HL-60/S4 treated with phorbol 12-myristate 13-acetate at 8.2 ng/mL for 4 days and 3 days (cell line): ENCODE measurements around the gene BACE1.

ENCODE experiments used
- in situ Hi-C: fragments of 300-500 bp; cut with MboI; formaldehyde crosslinking; loops from 2 replicates; pipeline ENCODE4 v1.15.0; 2022; ENCODE audit warnings: low sequenced_read_pairs

Gene BACE1

DNA sequence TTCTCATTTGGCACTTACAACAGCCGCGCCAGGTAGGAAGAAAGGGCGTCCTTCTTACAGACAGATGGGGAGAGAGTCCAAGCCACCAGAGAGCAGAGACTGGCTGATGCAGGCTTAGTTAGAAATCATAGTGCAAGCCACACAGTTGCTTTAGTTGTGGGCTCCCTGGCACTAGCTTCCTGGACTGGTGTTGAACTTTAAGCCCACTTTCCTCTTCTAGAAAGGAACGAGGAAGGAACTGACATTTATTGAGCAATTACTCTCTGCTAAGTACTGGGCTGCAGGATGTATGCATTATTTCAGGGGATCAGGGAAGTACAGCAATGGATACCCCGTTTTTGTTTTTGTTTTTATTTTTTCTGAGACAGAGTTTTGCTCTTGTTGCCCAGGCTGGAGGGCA lies 3.0 kb downstream of the BACE1 start:
- in situ Hi-C loops, result no loop called here

- in situ Hi-C loops, result no loop called here
Measured at GRCh38 chr11:117309310-117309709, 6.7 kb downstream of the BACE1 start.

DNA sequence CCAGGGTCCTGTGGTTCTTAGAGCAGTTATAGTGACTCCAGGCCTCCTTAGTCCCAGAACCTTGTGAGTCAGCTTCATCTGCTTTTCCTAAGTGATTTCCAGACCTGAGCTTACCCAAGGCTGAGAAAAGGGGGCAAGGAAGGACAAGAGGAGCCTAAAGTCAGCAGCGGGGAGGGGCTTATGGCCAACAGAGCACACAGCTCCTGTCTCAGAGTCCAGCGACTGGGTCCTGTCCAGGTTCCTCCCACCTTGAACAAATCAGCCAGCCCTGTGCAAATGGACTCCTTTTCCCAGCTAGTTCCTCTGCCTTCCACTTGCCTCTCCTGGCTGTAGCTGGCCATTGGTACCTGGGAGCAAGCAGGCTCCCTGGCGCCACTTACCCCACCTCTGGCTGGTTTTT lies 10.9 kb downstream of the BACE1 start:
- in situ Hi-C loops, result no loop called here

- in situ Hi-C loops, result no loop called here
Measured at GRCh38 chr11:117303646-117304315, 12.3 kb downstream of the BACE1 start.

DNA sequence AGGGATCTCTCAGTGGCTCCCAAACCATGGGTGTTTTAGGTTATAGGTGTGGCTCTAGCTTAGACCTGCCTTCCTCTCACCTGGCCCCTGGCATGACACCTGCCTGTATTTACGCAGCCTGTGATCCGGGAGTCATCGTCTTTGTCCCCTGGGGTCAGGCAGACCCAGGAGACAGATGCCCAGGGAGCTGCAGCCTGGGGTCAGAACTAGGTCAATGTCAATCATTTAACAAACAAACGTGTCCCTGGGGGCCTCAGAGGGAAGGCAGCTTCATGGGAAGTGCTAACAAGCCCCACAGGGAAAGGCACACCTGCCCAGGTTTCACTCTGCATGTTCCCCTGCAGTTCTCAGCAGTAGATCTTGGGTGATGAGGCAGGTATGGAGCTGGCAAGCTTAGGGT lies 13.0 kb downstream of the BACE1 start:
- in situ Hi-C loops, result no loop called here

DNA sequence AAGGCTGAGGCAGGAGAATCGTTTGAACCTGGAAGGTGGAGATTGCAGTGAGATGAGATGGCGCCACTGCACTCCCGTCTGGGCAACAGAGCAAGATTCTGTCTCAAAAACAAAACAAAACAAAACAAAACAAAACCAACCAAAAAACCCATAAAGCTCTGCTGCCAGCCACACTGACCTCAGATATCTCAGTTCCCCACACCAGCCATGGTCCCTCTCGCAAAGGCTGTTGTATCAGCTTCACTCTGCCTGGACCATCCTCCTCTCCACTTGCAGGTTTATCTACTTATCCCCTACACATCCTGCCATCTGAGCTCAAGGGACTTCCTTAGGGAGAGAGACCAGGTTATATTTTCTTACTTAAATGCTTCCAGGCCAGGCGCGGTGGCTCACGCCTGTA lies 13.8 kb downstream of the BACE1 start:
- in situ Hi-C loops, result no loop called here

DNA sequence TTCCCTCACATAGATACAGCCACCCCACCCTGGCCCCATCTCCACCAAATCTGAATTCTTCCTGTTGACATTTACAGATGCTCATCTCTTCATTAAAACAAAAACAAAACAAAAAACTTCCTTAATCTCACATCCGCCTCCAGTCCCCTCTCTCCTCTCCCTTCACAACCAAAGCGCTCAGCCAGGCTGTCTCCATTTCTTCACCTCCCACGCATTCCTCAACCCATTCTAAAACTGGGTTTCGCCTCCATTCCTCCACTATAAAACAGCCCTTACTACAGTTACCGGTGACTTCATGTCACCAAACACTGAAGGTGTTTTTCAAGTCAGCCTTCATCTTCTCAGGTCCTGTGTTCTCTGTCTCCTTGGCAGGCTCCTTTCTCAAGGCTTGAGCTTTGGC lies 15.3 kb downstream of the BACE1 start:
- in situ Hi-C loops, result no loop called here

DNA sequence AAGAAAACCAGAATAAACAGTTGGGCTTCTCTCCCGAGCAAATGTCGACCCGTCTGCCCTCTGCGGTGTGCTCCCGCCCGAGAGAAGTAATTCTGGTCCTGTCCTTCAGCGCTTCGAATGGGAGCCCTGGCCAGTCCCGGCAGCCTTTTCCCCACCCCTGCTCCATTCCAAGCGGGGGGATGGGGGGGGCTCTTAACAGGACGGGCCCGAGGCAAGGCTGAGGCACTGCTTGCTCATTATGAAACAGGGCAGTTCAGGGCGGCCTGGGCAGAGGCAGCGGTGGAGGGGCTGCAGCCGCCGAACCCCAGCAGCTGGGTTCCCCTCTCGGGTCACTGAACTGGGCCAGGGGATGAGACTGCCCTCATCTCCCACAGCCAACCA lies 15.8 kb downstream of the BACE1 start:
- in situ Hi-C loops, result no loop called here

DNA sequence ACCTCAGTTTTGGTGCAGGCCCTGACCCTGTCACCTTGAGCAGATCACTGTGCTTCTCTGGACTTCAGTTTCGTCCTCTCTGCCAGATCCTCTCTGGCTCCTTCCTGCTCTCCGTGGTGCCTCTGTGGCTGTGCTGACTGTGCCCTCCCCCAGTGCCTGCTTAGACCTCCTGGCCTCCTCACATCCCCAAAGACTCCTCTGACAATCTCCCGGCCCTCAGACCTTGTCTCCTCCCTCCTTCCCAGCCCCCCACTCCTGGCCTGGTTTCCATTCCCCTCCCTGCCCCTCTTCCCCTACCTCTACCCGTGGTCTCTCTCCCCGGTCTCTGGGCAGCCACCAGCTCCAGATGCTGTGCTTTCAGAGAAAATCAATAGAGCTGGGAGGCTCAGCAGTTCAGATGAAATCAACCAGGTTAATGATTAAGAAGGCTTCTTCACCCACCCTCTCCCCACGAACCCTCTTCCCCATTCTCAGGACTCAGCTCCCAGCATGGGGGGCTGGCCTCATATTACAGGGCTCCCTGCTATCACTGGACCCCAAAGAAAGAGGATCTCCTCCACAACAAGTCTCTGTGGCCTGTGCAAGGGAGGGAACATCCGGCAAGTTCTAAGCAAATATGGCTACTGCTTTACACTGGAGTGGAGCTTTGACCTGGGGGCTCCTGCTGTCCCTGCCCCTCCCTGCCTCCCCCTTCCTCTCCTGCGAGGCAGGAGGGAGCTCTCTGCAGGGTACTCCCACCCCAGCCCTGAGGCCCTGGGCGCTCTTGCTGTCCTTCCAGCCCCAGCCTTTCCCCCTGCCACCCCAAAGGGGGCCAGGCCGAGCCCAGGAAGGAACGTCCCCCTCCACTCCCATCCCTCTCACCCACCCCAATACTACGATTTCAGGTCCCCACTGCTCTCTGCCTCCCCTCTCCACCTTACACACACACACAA lies 16.4 kb downstream of the BACE1 start:
- in situ Hi-C loops, result no loop called here

- in situ Hi-C loops, result no loop called here
Measured at GRCh38 chr11:117298195-117298594, 17.9 kb downstream of the BACE1 start.

- in situ Hi-C loops, result no loop called here
Measured at GRCh38 chr11:117296881-117297280, 19.2 kb downstream of the BACE1 start.

DNA sequence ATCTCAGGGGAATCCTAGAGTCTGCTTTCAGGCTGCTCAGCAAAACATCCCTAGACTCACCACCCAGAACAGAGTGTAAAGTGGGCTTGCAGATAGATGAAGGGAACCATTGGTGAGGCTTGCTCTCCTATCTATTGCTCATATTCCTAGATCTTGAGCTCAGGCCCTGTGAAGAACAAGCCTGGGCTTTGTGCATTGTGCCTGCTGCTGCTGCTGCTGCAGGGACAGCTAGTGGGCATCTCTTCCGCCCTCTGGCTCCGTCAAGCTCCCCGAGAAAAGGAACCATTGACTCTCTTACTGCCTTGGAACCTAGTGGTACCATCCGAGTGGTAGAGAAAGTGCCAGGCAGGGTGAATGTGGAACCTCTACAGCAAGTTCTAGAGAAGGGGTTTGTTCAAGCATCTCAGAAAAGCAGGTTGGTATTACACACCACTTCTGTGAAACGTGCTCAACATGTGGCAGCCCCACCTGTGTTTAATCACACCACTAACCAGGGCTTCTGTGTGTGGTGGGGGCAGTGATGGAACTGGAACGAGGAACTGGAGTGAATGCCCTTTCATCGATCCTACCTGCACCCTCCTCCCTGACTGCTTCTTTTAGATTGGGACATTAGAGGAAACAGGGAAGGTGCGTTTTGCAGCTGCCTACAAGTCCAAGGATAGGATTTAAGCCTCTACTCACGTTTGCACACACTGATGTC lies 20.5 kb downstream of the BACE1 start:
- in situ Hi-C loops, result no loop called here

DNA sequence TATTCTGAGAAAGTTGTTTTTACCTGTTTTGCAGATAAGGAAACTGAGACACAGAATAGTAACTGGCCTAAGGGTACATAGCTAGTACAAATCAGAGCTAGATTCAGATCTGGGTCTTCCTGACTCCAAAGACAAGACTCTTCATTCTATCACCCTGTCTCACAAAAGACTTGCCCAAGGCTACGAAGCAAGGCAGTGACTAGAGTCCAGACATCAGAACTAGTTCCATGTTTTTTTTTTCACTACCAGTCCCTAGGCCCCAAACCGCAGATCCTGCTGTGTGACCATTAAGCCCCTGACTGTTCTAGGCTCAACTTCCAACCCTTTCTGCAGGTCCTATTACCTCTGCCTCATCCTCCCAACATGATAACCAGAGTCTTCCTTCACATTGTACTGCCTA lies 23.4 kb downstream of the BACE1 start:
- in situ Hi-C loops, result no loop called here

DNA sequence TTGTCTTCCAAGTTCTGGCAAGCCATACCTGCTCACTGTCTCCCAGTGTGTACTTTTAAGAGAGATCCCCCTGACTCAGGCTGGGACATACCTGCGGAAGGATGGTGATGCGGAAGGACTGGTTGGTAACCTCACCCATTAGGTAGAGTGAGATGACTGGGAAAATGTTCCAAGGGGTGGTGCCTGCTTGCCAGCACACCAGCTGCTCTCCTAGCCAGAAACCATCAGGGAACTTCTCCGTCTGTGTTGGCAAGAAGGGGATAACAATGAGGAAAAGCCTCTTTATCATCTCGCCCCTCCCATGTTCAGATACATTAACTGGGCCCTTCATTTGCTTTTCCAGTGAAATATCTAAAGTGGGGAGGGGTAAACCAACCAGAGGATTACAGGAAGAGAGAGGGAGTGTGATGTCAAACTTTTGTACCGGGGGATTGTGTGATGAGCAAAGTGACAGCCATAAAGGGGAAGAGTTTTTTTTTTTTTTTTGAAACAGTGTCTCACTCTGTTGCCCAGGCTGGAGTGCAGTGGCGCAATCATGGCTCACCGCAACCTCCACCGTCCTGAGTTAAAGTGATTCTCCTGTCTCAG lies 25.2 kb downstream of the BACE1 start, which contains the start of gene BACE1-AS:
Gene BACE1-AS (plus strand): TSS at position 538 of the 588 bp plus-strand sequence.
- in situ Hi-C loops, result no loop called here

- in situ Hi-C loops, result no loop called here
Measured at GRCh38 chr11:117289795-117290194, 26.3 kb downstream of the BACE1 start.

DNA sequence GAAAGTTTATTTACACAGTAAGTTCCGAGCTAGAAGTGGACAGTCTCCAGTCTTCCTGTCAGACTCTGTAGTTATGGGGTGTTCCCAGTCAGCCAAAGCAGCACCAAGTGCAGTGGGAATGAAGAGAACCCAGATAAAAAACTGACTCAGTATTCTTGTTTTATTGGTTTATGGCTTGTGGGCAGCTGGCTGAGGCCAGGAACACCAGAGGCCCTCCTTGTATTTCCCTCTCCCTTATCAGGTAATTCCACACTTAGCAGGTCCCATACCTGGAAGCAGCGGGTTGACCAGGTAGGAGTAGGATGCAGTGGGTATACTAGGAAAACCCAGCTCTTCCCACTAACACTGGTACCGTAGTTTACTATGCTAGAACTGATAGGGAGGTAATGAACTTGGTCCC lies 28.4 kb downstream of the BACE1 start:
- in situ Hi-C loops, result no loop called here

DNA sequence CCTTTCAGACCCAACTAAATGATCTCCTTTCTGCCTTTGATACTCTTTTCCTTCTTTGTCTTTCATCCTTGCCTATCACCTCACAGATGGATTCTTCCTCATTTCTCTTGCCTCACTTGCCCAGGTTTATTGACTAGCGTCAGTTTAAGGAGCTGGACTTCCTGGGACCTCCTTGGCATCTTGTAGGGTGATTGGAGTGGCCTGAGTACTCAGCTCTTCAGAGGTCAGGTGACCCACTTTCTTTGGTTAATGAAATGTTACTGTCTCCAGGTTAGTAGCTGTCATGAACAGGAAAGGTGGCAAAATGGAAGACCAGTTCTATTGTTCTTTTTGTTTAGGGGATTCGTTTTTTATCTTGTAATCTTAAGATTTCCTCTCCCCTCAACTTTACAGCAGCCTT lies 29.5 kb downstream of the BACE1 start:
- in situ Hi-C loops, result no loop called here

- in situ Hi-C loops, result no loop called here
Measured at GRCh38 chr11:117284053-117284452, 32.0 kb downstream of the BACE1 start.

DNA sequence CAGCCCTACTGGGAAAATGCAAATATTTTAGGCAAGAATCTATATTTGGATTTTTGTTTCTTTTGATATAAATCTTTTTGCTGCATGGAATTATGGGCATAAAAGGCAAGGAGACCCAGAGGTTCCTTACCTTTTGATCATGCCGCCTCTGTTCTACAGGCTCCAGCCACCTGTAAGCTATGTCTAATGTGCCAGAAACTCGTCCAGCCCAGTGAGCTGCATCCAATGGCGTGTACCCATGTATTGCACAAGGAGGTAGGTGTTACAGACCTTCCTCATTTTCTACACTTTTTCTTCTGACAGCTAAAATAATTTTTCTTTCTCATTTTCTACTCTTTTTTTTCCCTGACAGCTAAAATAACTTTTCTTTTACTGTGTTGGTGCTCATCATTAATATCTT lies 33.1 kb downstream of the BACE1 start:
- in situ Hi-C loops, result no loop called here

GRCh38 chr11:117281869-117282268 lies 34.2 kb downstream of the BACE1 start:
- in situ Hi-C loops, result no loop called here

GRCh38 chr11:117281159-117281558 lies 34.9 kb downstream of the BACE1 start:
- in situ Hi-C loops, result no loop called here
